UCSD-AML1 (cell line): ENCODE measurements around the gene PREP.
"Not testable (repeated sequence)": the region's sequence is repeated elsewhere in the genome, so short reads cannot be mapped to it uniquely, and the experiment has no call there.

Experiments used
- DNase-seq: peaks from one replicate; lab custom pipeline; 2025; ENCODE audit not compliant: unreplicated experiment; lab: John Stamatoyannopoulos, UW

The PREP gene

DNA sequence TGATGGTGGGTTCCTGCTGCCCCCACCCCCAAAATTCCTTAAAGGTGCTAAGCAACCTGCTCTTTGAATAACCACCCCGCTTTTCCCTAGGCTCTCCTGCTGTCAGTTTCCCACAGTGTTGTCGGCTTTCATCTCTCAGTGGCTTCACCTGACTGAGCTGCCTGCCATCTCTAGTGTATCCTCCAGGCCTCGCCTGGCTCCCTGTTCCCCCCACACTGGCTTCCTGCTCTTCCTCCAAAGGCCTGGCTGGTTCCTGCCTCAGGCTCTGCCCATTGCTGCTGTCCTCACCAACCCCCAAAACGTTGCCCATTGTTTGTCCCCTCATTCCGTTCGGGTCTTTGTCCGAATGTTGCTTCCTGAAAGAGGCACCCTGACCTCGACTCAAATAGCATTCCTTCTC lies 129.3 kb downstream of the PREP start:
- no peak for DNase-seq

GRCh38 chr6:105272786-105273185 lies 130.1 kb downstream of the PREP start:
- no peak for DNase-seq

GRCh38 chr6:105270511-105270910 lies 132.4 kb downstream of the PREP start:
- DNase-seq: no peak

GRCh38 chr6:105269390-105269789 lies 133.5 kb downstream of the PREP start:
- DNase-seq: no peak

- no peak for DNase-seq
Measured at GRCh38 chr6:105263685-105264610, 138.9 kb downstream of the PREP start.

GRCh38 chr6:105259913-105260889 lies 142.7 kb downstream of the PREP start:
- no peak for DNase-seq

- no peak for DNase-seq
Measured at GRCh38 chr6:105258816-105259215, 144.1 kb downstream of the PREP start.

- DNase-seq: no peak
Measured at GRCh38 chr6:105257340-105257739, 145.5 kb downstream of the PREP start.

GRCh38 chr6:105256619-105257018 lies 146.3 kb downstream of the PREP start:
- DNase-seq: no peak

DNA sequence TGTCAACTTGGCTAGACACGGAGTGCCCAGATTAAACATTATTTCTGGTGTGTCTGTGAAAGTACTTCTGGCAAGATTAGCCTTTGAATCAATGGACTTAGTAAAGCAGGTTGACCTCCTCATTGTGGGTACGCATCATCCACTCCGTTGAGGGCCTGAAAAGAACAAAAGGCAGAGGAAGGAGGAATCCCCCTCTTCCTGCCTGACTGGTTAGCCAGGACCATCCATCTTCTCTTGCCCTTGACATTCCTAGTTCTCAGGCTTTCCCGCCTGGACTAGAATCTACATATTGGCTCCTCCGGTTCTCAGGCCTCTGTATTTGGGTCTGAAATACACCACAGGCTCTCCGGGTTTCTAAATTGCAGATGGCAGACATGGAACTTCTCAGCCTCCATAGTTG lies 149.1 kb downstream of the PREP start:
- DNase-seq: no peak

DNA sequence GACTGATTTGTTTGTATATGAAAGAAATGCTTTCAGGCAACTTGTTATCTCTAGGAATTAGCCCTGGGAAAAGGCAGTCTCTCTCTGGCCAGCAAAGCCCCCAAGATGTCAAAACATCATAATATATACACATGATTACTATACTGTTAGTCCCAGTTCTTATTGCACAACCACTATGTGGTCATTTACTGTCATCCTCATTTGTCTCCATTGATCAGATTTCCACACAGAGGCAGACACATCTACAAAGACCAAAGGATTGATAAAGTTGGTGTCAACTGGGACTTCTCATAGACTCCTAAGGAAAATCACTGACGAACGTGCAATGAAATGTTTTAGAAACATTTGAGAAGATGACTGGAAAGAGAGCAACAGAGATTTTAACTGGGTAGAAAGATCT lies 151.2 kb downstream of the PREP start:
- DNase-seq: no peak

DNA sequence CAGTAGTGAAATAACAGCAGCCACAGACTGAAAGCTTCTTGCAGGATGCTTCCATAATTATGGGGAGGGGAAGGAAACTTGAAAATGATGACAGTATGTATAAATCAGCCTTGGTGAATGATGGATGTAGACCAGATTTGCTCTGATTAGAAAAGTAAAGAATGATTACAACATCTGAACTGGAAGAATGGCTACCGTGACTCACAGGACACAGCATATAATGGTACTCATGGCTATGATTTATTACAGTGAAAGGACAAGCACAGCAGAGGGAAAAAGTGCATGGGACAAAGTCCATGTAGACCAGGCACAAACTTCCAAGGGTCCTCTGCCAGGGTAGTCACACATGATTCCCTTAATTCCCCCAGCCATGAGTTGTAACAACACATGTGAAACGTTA lies 152.3 kb downstream of the PREP start:
- DNase-seq: no peak

DNA sequence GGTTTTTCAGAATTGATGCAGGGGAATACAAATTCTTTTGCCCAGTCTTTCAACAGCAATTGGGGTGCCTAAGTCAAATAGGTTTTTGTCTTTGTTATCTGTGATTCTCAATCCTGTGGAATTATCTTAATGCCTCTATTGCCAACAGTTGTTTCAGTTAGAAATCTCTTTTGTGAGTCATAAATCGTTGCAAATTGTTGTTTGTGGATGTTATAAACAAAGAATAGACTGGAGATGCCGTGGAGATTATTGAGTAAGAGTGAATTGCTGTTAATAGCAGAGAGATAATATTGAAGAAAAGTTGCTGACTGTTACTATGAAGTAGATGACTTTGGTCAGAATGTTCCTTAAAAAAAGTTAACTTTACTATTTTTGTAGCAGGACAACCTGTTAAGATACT lies 159.4 kb downstream of the PREP start:
- no peak for DNase-seq

DNA sequence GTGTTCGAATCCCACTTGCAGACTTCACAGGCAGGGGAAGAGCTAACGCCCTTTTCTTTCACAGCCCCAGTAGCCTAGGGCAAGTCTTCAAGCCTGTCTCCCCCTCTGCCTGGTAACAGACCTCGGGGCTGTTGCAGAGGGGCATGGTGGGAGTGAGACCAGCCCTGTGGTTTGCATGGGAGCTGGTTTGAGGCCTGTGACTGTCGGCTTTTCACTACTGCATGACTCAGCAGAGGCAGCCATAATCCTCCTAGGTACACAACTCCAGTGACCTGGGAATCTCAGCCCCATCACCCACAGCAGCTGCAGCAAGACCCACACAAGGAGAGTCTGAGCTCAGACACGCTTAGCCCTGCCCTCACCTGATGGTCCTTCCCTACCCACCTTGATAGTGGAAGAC lies 167.7 kb downstream of the PREP start:
- DNase-seq: no peak

- DNase-seq: not testable (repeated sequence)
Measured at GRCh38 chr6:105231771-105232170, 171.1 kb downstream of the PREP start.
